ENCODE data around the gene ASPSCR1. TPM values are rescaled to one million over a fixed set of nuclear protein-coding genes. Genes with fewer than 3 reads are reported as not detected.
A peak's percentile ranks its signal among the peaks of the same experiment; 100 is the strongest.

ASPSCR1 gene
- total and polyA plus RNA-seq, 2 of the 13 experiments (the other 11 are each of a cell fraction or from before 2014, with no cell fraction given), result 274 to 314 TPM

DNA sequence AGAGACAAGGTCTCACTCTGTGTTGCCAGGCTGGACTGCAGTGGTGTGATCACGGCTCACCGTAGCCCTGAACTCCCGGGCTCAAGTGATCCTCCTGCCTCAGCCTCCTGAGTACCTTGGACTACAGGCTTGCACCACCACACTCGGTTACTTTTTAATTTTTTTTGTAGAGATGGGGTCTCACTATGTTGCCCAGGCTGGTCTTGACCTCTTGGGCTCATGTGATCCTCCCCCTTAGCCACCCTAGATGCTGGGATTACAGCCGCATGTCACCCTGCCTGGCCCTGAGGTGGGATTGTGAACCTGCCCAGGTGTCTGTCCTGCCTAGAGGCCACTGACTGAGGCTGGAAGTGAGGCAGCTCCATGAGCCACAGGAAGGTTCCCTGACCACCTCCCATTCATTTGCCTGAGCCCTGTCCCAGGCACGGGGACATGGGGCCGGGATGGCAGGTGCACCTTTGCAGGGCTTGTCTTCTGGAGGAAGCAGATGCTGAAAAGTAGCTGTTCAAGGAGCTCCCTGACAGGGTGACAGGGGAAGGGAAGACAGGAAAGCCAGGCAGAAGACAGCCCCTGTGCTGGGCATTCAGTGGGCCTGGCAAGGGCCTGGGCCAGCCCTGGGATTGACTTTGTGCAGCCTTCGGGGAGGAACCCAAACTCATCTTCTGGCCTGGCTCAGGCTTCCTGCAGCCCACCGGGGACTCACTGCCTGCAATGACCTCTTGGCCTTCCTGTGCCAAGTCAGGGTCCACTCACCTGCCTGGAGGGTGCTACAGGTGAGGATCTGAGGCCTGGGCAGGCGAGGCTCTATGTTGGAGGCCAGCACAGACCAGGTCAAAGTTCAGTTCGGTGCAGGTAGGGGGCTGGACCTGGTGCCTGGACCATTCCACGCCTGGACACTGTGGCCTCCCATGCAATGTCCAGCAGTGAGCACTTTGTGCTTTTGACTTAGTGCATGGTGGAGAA, 8.3 kb upstream of the ASPSCR1 start (continued):
- TF ChIP-seq AGO1 (IDR thresholded peaks at IDR 0.05; ENCODE audit: low read depth, low read length, poor library complexity, severe bottlenecking), result peak; percentile 45
- no peak for TF ChIP-seq ZNF598 (CRISPR knock-in tag; IDR thresholded peaks at IDR 0.05; ENCODE audit: borderline replicate concordance)
- TF ChIP-seq RXRB (CRISPR knock-in tag; IDR thresholded peaks at IDR 0.05; ENCODE audit: borderline replicate concordance), result 0 out of 2 replicates have a peak, but pooled peaks have one; percentile 16
- 0 out of 2 replicates have a peak, but pooled peaks have one; percentile 12 for TF ChIP-seq ZNF337 (CRISPR knock-in tag; IDR thresholded peaks at IDR 0.05; ENCODE audit: borderline replicate concordance, low read depth)
- no peak for TF ChIP-seq POLR2AphosphoS5 (IDR thresholded peaks at IDR 0.05; ENCODE audit: low read depth, low read length)
- TF ChIP-seq MBNL3 (CRISPR knock-in tag; conservative IDR thresholded peaks at IDR 0.05), result no peak
- no peak for TF ChIP-seq ZNF280D (CRISPR knock-in tag; IDR thresholded peaks at IDR 0.05)
- peak; percentile 57 for TF ChIP-seq NRL (CRISPR knock-in tag; IDR thresholded peaks at IDR 0.05; ENCODE audit: borderline replicate concordance)
- no peak for TF ChIP-seq ZNF780A (CRISPR knock-in tag; IDR thresholded peaks at IDR 0.05)
- TF ChIP-seq, protein P1, sequence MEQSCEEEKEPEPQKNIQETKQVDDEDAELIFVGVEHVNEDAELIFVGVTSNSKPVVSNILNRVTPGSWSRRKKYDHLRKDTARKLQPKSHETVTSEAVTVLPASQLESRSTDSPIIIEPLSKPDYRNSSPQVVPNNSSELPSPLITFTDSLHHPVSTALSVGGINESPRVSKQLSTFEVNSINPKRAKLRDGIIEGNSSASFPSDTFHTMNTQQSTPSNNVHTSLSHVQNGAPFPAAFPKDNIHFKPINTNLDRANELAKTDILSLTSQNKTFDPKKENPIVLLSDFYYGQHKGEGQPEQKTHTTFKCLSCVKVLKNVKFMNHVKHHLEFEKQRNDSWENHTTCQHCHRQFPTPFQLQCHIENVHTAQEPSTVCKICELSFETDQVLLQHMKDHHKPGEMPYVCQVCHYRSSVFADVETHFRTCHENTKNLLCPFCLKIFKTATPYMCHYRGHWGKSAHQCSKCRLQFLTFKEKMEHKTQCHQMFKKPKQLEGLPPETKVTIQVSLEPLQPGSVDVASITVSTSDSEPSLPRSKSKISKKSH (CRISPR knock-in tag; IDR thresholded peaks at IDR 0.05; ENCODE audit: borderline replicate concordance), result peak; percentile 51; the same call in 1 of the 2 replicates
- no peak for TF ChIP-seq KMT2B (CRISPR knock-in tag; IDR thresholded peaks at IDR 0.05)
- TF ChIP-seq, protein P2, sequence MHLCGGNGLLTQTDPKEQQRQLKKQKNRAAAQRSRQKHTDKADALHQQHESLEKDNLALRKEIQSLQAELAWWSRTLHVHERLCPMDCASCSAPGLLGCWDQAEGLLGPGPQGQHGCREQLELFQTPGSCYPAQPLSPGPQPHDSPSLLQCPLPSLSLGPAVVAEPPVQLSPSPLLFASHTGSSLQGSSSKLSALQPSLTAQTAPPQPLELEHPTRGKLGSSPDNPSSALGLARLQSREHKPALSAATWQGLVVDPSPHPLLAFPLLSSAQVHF (CRISPR knock-in tag; IDR thresholded peaks at IDR 0.05), result no peak
- TF ChIP-seq, protein P3, sequence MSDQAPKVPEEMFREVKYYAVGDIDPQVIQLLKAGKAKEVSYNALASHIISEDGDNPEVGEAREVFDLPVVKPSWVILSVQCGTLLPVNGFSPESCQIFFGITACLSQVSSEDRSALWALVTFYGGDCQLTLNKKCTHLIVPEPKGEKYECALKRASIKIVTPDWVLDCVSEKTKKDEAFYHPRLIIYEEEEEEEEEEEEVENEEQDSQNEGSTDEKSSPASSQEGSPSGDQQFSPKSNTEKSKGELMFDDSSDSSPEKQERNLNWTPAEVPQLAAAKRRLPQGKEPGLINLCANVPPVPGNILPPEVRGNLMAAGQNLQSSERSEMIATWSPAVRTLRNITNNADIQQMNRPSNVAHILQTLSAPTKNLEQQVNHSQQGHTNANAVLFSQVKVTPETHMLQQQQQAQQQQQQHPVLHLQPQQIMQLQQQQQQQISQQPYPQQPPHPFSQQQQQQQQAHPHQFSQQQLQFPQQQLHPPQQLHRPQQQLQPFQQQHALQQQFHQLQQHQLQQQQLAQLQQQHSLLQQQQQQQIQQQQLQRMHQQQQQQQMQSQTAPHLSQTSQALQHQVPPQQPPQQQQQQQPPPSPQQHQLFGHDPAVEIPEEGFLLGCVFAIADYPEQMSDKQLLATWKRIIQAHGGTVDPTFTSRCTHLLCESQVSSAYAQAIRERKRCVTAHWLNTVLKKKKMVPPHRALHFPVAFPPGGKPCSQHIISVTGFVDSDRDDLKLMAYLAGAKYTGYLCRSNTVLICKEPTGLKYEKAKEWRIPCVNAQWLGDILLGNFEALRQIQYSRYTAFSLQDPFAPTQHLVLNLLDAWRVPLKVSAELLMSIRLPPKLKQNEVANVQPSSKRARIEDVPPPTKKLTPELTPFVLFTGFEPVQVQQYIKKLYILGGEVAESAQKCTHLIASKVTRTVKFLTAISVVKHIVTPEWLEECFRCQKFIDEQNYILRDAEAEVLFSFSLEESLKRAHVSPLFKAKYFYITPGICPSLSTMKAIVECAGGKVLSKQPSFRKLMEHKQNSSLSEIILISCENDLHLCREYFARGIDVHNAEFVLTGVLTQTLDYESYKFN (CRISPR knock-in tag; conservative IDR thresholded peaks at IDR 0.05), result peak; percentile 41
- TF ChIP-seq SALL1 (CRISPR knock-in tag; IDR thresholded peaks at IDR 0.05), result peak; percentile 35
- TF ChIP-seq GABPA (IDR thresholded peaks at IDR 0.05; ENCODE audit: low read depth, low read length), result no peak
- TF ChIP-seq GABPA (CRISPR knock-in tag; IDR thresholded peaks at IDR 0.05; ENCODE audit: low read depth), result no peak
- TF ChIP-seq SP1 (IDR thresholded peaks at IDR 0.05), result no peak
- peak; percentile 19; the same call in 1 of the 2 replicates for TF ChIP-seq SP1 (CRISPR knock-in tag; IDR thresholded peaks at IDR 0.05)
- no peak for TF ChIP-seq ZNF616 (CRISPR knock-in tag; IDR thresholded peaks at IDR 0.05; ENCODE audit: low read depth)
- TF ChIP-seq RXRA (CRISPR knock-in tag; IDR thresholded peaks at IDR 0.05), result peak; percentile 54
